ENCODE measurements around the gene CCDC196. TPM values are rescaled to one million over a fixed set of nuclear protein-coding genes. Genes with fewer than 3 reads are reported as not detected.

Gene CCDC196
- not detected for total RNA-seq
- long read RNA-seq, partial matches to known transcripts: 0 of 1 reads
- long read RNA-seq, other reads (novel, unspliced or antisense): 1 of 1 reads

GRCh38 chr14:66485910-66486421, at the start of gene CCDC196:
CCDC196 (plus strand) TSS chr14:66486371; CDS start chr14:66486503, 132 bp downstream.
- no peaks in the 10 kb centered on the region for H3K9me3 ChIP-seq
- ATAC-seq (no peak), DNase-seq (no peak)
- H3K4me1 ChIP-seq: no peaks in the 10 kb centered on the region
- no peak within 1 kb of the TSS for H3K27ac ChIP-seq
- no peak within 1 kb of the TSS for H3K4me3 ChIP-seq
- intact Hi-C loops (cut with DNase I): no loop called here
- H3K27me3 ChIP-seq (ENCODE audit: low read depth): no peaks in the 10 kb centered on the region
- TF ChIP-seq CTCF (IDR thresholded peaks at IDR 0.05): no peak
- no peaks in the 10 kb centered on the region for H3K36me3 ChIP-seq

GRCh38 chr14:66440801-66441200, 45.4 kb upstream of the CCDC196 start:
- no peaks in the 10 kb centered on the region for H3K27me3 ChIP-seq (ENCODE audit: low read depth)
- H3K9me3 ChIP-seq: peaks cover 23% of the 10 kb centered on the region
- H3K36me3 ChIP-seq: no peaks in the 10 kb centered on the region
- ATAC-seq (no peak), DNase-seq (no peak)
- no peak overlapping the region for H3K4me3 ChIP-seq
- H3K4me1 ChIP-seq: no peaks in the 10 kb centered on the region
- intact Hi-C loops (cut with DNase I): no loop called here
- no peak for TF ChIP-seq CTCF (IDR thresholded peaks at IDR 0.05)
- no peak overlapping the region for H3K27ac ChIP-seq

- Histone ChIP-seq H3K4me1 (no peaks in the 10 kb centered on the region), H3K9me3 (peaks cover 17% of the 10 kb centered on the region), H3K27ac (no peak overlapping the region), H3K4me3 (no peak overlapping the region), H3K27me3 (ENCODE audit: low read depth) (no peaks in the 10 kb centered on the region), H3K36me3 (no peaks in the 10 kb centered on the region)
- DNase-seq (no peak), ATAC-seq (no peak)
- intact Hi-C loops (cut with DNase I): no loop called here
- no peak for TF ChIP-seq CTCF (IDR thresholded peaks at IDR 0.05)
Measured at GRCh38 chr14:66442953-66443571, 43.1 kb upstream of the CCDC196 start.

- intact Hi-C loops (cut with DNase I): no loop called here
- no peak for ATAC-seq
- no peaks in the 10 kb centered on the region for H3K36me3 ChIP-seq
- no peak overlapping the region for H3K4me3 ChIP-seq
- no peak for TF ChIP-seq CTCF (IDR thresholded peaks at IDR 0.05)
- H3K27ac ChIP-seq: no peak overlapping the region
- no peaks in the 10 kb centered on the region for H3K4me1 ChIP-seq
- peaks cover 12% of the 10 kb centered on the region for H3K9me3 ChIP-seq
- no peak for DNase-seq
- no peaks in the 10 kb centered on the region for H3K27me3 ChIP-seq (ENCODE audit: low read depth)
Measured at GRCh38 chr14:66443785-66444184, 42.4 kb upstream of the CCDC196 start.

- no peaks in the 10 kb centered on the region for H3K36me3 ChIP-seq
- TF ChIP-seq CTCF (IDR thresholded peaks at IDR 0.05): no peak
- H3K27me3 ChIP-seq (ENCODE audit: low read depth): no peaks in the 10 kb centered on the region
- no peak overlapping the region for H3K27ac ChIP-seq
- H3K4me3 ChIP-seq: no peak overlapping the region
- intact Hi-C loops (cut with DNase I): no loop called here
- DNase-seq: no peak
- H3K4me1 ChIP-seq: no peaks in the 10 kb centered on the region
- peaks cover 7% of the 10 kb centered on the region for H3K9me3 ChIP-seq
- ATAC-seq: peak in 1 of 2 donors; percentile 43
Measured at GRCh38 chr14:66444271-66444927, 41.8 kb upstream of the CCDC196 start.
